K562 (cell line): Measurements from ENCODE around the gene QRFPR. TPM values are rescaled to one million over a fixed set of nuclear protein-coding genes. Genes with fewer than 3 reads are reported as not detected.

ENCODE experiments used
- ATAC-seq: fragments of 200-7000 bp; cut with Tn5 transposase; 3 replicates; pipeline ENCODE4 v1.9.1; 2020; ENCODE audit warnings: moderate library complexity
- Bru-seq: library from RNA; stranded (reverse); fragments of 400-500 nt; gene quantifications from one replicate; lab custom pipeline; 2021; lab: Mats Ljungman, UMichigan
- BruChase-seq, 2 experiments: library from RNA; stranded (reverse); fragments of 400-500 nt; gene quantifications; one replicate each; lab custom pipeline; 2021; lab: Mats Ljungman, UMichigan
- BruUV-seq: library from RNA; stranded (reverse); fragments of 400-500 nt; replicated peaks from 2 replicates; lab custom pipeline; 2021; lab: Mats Ljungman, UMichigan
- CTCF ChIA-PET: fragments of 300-600 bp; formaldehyde crosslinking; extraction: SDS; loops from one replicate; lab custom pipeline; 2021; ENCODE audit warnings: low intra/inter-chr PET ratio; lab: Yijun Ruan, JAX
- POLR2A ChIA-PET: fragments of 300-600, 350-650 bp; sonication (Branson Sonifier 250); formaldehyde crosslinking; extraction: SDS; loops from one replicate; lab custom pipeline; 2021; ENCODE audit warnings: antibody characterized with exemption, inconsistent platforms; lab: Yijun Ruan, JAX
- DNase-seq, 4 experiments: peaks; one replicate each; pipeline versions ENCODE4 v3.0.0 to v3.0.0-alpha.2; 2011 to 2018; ENCODE audit warnings: low spot score in 3 of 4, mixed read lengths in 3 of 4; ENCODE audit errors: extremely low read depth in 1 of 4
- FAIRE-seq: peaks from 2 replicates; lab custom pipeline; 2011; peaks lifted over from hg19 to GRCh38; lab: Jason Lieb, UNC
- H2AFZ ChIP-seq: 2 replicates; pipeline ENCODE4 v1.6.0; 2011; ENCODE audit warnings: low read depth, low read length, control low read depth, inconsistent platforms
- H3K27ac ChIP-seq: fragments of 200-600 bp; 3 replicates; pipeline ENCODE4 v1.8.0; 2011; ENCODE audit warnings: low read depth, mild to moderate bottlenecking, control low read depth, inconsistent platforms, low read length, moderate library complexity, mixed read lengths; ENCODE audit errors: extremely low read depth
- H3K27me3 ChIP-seq, 2 experiments: fragments of 300-600 bp in 1 of 2; 2 replicates in 1 of 2; 3 replicates in 1 of 2; pipeline versions ENCODE4 v1.6.0 to v1.8.0; 2011; ENCODE audit warnings: inconsistent platforms in 2 of 2, low read length in 2 of 2, mild to moderate bottlenecking in 1 of 2, mixed read lengths in 1 of 2, moderate library complexity in 1 of 2; ENCODE audit not compliant: control insufficient read depth in 2 of 2, insufficient read depth in 2 of 2
- H3K36me3 ChIP-seq: fragments of 300-600 bp; 3 replicates; pipeline ENCODE4 v1.8.0; 2011; ENCODE audit warnings: mild to moderate bottlenecking, low read length, inconsistent platforms; ENCODE audit not compliant: control insufficient read depth, insufficient read depth
- H3K4me1 ChIP-seq, 2 experiments: fragments of 200-600 bp in 1 of 2; replicated peaks in 1 of 2; 2 replicates in 1 of 2; 3 replicates in 1 of 2; pipeline versions ENCODE4 v1.5.1 to v1.8.0; 2011; ENCODE audit warnings: inconsistent platforms in 2 of 2, low read length in 2 of 2, mild to moderate bottlenecking in 1 of 2, mixed read lengths in 1 of 2, moderate library complexity in 1 of 2; ENCODE audit not compliant: control insufficient read depth in 2 of 2, insufficient read depth in 2 of 2
- H3K4me2 ChIP-seq: 2 replicates; pipeline ENCODE4 v1.6.1; 2011; ENCODE audit warnings: low read length, control low read depth, inconsistent platforms, mixed read lengths; ENCODE audit not compliant: insufficient read depth
- H3K4me3 ChIP-seq: fragments of 200-600 bp; sonication (generic), shearing (Covaris generic); 2 replicates; pipeline ENCODE4 v1.5.1; 2016; ENCODE audit warnings: control low read depth, inconsistent platforms
- H3K79me2 ChIP-seq: fragments of 200-600 bp; 3 replicates; pipeline ENCODE4 v1.8.0; 2011; ENCODE audit warnings: low read length, inconsistent platforms; ENCODE audit not compliant: control insufficient read depth, insufficient read depth
- H3K9ac ChIP-seq, 2 experiments: 2 replicates each; pipeline versions ENCODE4 v1.6.0 to v1.6.1; 2011; ENCODE audit warnings: low read depth in 2 of 2, low read length in 2 of 2, control low read depth in 1 of 2, inconsistent platforms in 1 of 2, mild to moderate bottlenecking in 1 of 2, mixed read lengths in 1 of 2; ENCODE audit not compliant: insufficient read depth in 1 of 2
- H3K9me1 ChIP-seq: one replicate; pipeline ENCODE4 v1.6.0; 2011; ENCODE audit warnings: inconsistent platforms, mild to moderate bottlenecking, low read length, moderate library complexity; ENCODE audit not compliant: control insufficient read depth, insufficient read depth
- H3K9me3 ChIP-seq: replicated peaks from 2 replicates; pipeline ENCODE4 v1.5.1; 2011; ENCODE audit warnings: low read depth, low read length, inconsistent platforms; ENCODE audit not compliant: control insufficient read depth, insufficient read depth
- H4K20me1 ChIP-seq: replicated peaks from 2 replicates; pipeline ENCODE4 v1.6.1; 2011; ENCODE audit warnings: low read length, inconsistent platforms, mixed read lengths; ENCODE audit not compliant: control insufficient read depth, insufficient read depth
- CEBPG ChIP-seq, 3 experiments: fragments of 200-800 bp in 1 of 3; sonication (Bioruptor generic) in 1 of 3; sonication (generic) in 1 of 3; formaldehyde crosslinking in 1 of 3; IDR thresholded peaks in 2 of 3; conservative IDR thresholded peaks in 1 of 3; 2 replicates each; pipeline versions ENCODE4 v1.6.1 to v1.8.0; 2016 to 2022; ENCODE audit warnings: missing compliant biosample characterization in 2 of 3, missing genetic modification characterization in 2 of 3, mild to moderate bottlenecking in 1 of 3, missing genetic modification reagents in 1 of 3
- ZNF174 ChIP-seq: fragments of 250-450 bp; sonication (Bioruptor Pico); IDR thresholded peaks from 2 replicates; pipeline ENCODE4 v1.4.0; 2020; ENCODE audit warnings: mild to moderate bottlenecking
- WGBS: fragments of 100-300 bp; shearing (Covaris generic); methylation state at CpG from one replicate; pipeline ENCODE4 v1.1.6; 2016; ENCODE audit warnings: low coverage, mixed read lengths; ENCODE audit not compliant: insufficient coverage; ENCODE audit errors: missing lambda C conversion rate; 5-methylcytosine and 5-hydroxymethylcytosine counted together
- in situ Hi-C: fragments of 300-500 bp; cut with MboI; formaldehyde crosslinking; loops from 4 replicates; pipeline ENCODE4 v1.15.0; 2018; ENCODE audit warnings: inconsistent platforms, mixed read lengths
- intact Hi-C: fragments of 100-400 bp; cut with micrococcal nuclease; formaldehyde crosslinking; loops from 2 replicates; pipeline ENCODE4 v1.14.2; 2022
- long read RNA-seq, 3 experiments: library from polyadenylated mRNA in 2 of 3; library from RNA in 1 of 3; unstranded in 2 of 3; stranded (forward) in 1 of 3; transcript quantifications; one replicate each; pipeline ENCODE4 v2.0.0, GENCODE V29; 2019 to 2022
- polyA minus RNA-seq, 3 experiments: library from RNA; depleted of rRNA, polyadenylated mRNA; stranded (reverse); fragments of >200 nt; gene quantifications; 2 replicates each; pipeline ENCODE4 v1.2.3, GENCODE V29; 2011
- polyA plus RNA-seq, 8 experiments: library from polyadenylated mRNA; depleted of rRNA in 4 of 8; stranded (reverse) in 5 of 8; unstranded in 3 of 8; fragments of >200 nt; fragmentation: Nextera tagmentation in 2 of 8; fragmentation: Illumina TruSeq in 1 of 8; extraction: Ambion mirVana in 2 of 8; extraction: Trizol in 1 of 8; gene quantifications; 2 replicates each; pipeline versions ENCODE4 v1.2.1 to v1.2.3, GENCODE V29; 2011 to 2014; ENCODE audit warnings: inconsistent platforms in 1 of 8, missing spikeins in 1 of 8
- total RNA-seq, 7 experiments: library from RNA; depleted of rRNA in 6 of 7; stranded (reverse); fragments of >200 nt in 6 of 7; fragmentation: Illumina TruSeq in 2 of 7; extraction: Trizol in 2 of 7; gene quantifications; 2 replicates each; pipeline versions ENCODE4 v1.2.1 to v1.2.3, GENCODE V29; 2011 to 2021; ENCODE audit warnings: low replicate concordance in 1 of 7

Gene QRFPR
- total RNA-seq (2011; cell fraction: chromatin; rRNA removed; ENCODE audit: low replicate concordance): not detected in 2 replicates
- not detected in 2 replicates for total RNA-seq (2011; cell fraction: nucleolus; rRNA removed)
- not detected in 2 replicates for total RNA-seq (2011; cell fraction: nucleoplasm; rRNA removed)
- total RNA-seq (2014; rRNA removed): not detected in 2 replicates
- total RNA-seq (2014; rRNA removed; fragmentation: Illumina TruSeq; extraction: Trizol): not detected in 2 replicates
- not detected in 2 replicates for total RNA-seq (2015; rRNA removed; fragmentation: Illumina TruSeq; extraction: Trizol)
- not detected in 2 replicates for total RNA-seq (2021)
- not detected in 2 replicates for polyA plus RNA-seq (2011; rRNA removed)
- polyA plus RNA-seq (2011; cell fraction: cytosol; rRNA removed): 0.13 TPM in 1 of 2 replicates, not detected in the other
- polyA plus RNA-seq (2011; cell fraction: nucleus; rRNA removed): 0.07 TPM in 1 of 2 replicates, not detected in the other
- polyA plus RNA-seq (2012): not detected in 2 replicates
- not detected in 2 replicates for polyA plus RNA-seq (2014; fragmentation: Illumina TruSeq; extraction: Trizol)
- polyA plus RNA-seq (2014; fragmentation: Nextera tagmentation; extraction: Ambion mirVana): not detected
- not detected in 2 replicates for polyA plus RNA-seq (2014; rRNA removed)
- polyA minus RNA-seq (2011; rRNA and poly(A)+ RNA removed): not detected in 2 replicates
- not detected in 2 replicates for polyA minus RNA-seq (2011; cell fraction: cytosol; rRNA and poly(A)+ RNA removed)
- not detected in 2 replicates for polyA minus RNA-seq (2011; cell fraction: nucleus; rRNA and poly(A)+ RNA removed)
- not detected for Bru-seq, nascent RNA
- percentile 2 among the genes with signal in this experiment for BruChase-seq, experiment 1, labeled RNA remaining after a 2-hour chase
- percentile 2 among the genes with signal in this experiment for BruChase-seq, experiment 2, labeled RNA remaining after a 6-hour chase
- long read RNA-seq, experiment 1: 0 reads
- long read RNA-seq, experiment 2: 0 reads
- long read RNA-seq, experiment 3: 0 reads

DNA sequence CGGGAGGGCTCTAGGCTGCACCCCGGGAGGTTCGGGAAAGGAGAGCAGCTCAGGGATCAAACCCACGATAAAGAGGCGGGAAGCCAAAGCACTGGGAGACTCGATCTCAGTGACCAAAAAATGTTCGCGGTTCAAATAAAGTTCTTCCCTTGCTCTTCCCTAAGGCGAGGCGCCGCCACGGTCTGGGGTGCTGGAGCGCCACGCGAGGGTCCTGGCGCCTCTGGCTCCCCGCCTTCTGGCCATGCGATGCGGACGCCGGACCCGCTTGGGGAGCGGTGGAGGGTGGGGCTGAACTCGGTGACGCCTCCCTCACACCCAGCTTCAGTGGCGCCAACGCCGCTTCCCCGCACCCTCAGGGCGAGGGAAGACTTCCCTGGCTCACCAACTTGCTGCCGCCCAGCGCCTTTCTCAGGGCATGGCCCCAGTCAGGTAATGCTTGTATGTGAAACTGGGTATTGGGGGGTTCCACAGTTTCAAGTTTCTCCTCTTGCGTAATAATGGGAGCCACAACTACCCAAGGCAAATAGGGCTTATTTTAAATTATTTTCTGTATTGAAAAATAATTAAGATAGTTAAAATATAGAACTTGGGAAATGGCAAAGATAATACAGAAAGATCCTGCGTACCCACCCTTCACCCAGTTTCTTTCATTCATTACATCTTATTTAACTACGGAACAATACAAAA lies at the start of gene QRFPR:
QRFPR (minus strand) TSS at position 243 of the 687 bp plus-strand sequence. CDS start 371 bp downstream, outside the sequence.
- H4K20me1 ChIP-seq: no peaks in the 10 kb centered on the region
- H2AFZ ChIP-seq: no peak within 1 kb of the TSS
- no peaks in the 10 kb centered on the region for H3K36me3 ChIP-seq
- H3K9ac ChIP-seq: no peak within 1 kb of the TSS
- in situ Hi-C loops (no loop called here), intact Hi-C loops (no loop called here)
- no peak within 1 kb of the TSS for H3K4me3 ChIP-seq
- H3K27me3 ChIP-seq: peaks cover 3 to 12% of the 10 kb centered on the region in 2 experiments; a peak in 3 of 5 replicates
- H3K27ac ChIP-seq: no peak within 1 kb of the TSS
- DNase-seq (peak in 1 of 4 experiments; percentile 6), FAIRE-seq (no peak), ATAC-seq (peak; percentile 57)
- H3K4me1 ChIP-seq: peaks cover 0 to 9% of the 10 kb centered on the region in 2 experiments; a peak in 2 of 5 replicates
- ChIA-PET CTCF (no interaction called here), POLR2A (interaction anchor here (0.5 kb wide), 1 partner anchor 12 kb away, joined by 3 read pairs; no protein-coding TSS in a partner anchor)
- no TSS peak for BruUV-seq
- no peaks in the 10 kb centered on the region for H3K9me3 ChIP-seq
- no peaks in the 10 kb centered on the region for H3K9me1 ChIP-seq
- no peak within 1 kb of the TSS; the same call in 1 of the 2 replicates for H3K4me2 ChIP-seq
- H3K79me2 ChIP-seq: no peaks in the 10 kb centered on the region
- no peak for TF ChIP-seq ZNF174 (CRISPR knock-in tag)
- no peak for TF ChIP-seq CEBPG (CRISPR knock-in tag; IDR thresholded peaks at IDR 0.05)
- TF ChIP-seq CEBPG (tag; conservative IDR thresholded peaks at IDR 0.05 in 1 of 2, IDR thresholded peaks at IDR 0.05 in 1 of 2): 0 out of 4 replicates have a peak, but pooled peaks of 1 of the 2 experiments have one; percentile 11
- WGBS: 3% methylated on average over 34 of the region's 35 CpGs
